ENCODE results near the gene GOLIM4. TPM values are rescaled to one million over a fixed set of nuclear protein-coding genes. Genes with fewer than 3 reads are reported as not detected.

Gene GOLIM4
- total and polyA plus RNA-seq, 3 donors from 2014 or later = 9.5 to 21.6 (median 20.1) TPM

GRCh38 chr3:168116279-168116678 is 20.6 kb upstream of the GOLIM4 start:
- Histone ChIP-seq H3K27ac (no peak overlapping the region), H3K27me3 (no peaks in the 10 kb centered on the region), H3K4me1 (no peaks in the 10 kb centered on the region), H3K9me3 (no peaks in the 10 kb centered on the region), H3K4me3 (no peak overlapping the region), H3K36me3 (ENCODE audit: low read depth, missing control alignments) (no peaks in the 10 kb centered on the region)
- intact Hi-C loops (cut with DNase I; ENCODE audit: low total_unique reads) = no loop called here
- peak; percentile 15 for DNase-seq
- no peak for TF ChIP-seq CTCF (IDR thresholded peaks at IDR 0.05)
- TF ChIP-seq POLR2A (IDR thresholded peaks at IDR 0.05) = no peak
- WGBS, 2 donors = 43 to 59% methylated on average over 4 of the region's 4 CpGs

GRCh38 chr3:168113848-168114247 is 18.1 kb upstream of the GOLIM4 start:
- intact Hi-C loops (cut with DNase I; ENCODE audit: low total_unique reads) = no loop called here
- Histone ChIP-seq H3K36me3 (ENCODE audit: low read depth, missing control alignments) (no peaks in the 10 kb centered on the region), H3K4me3 (no peak overlapping the region), H3K27ac (no peak overlapping the region), H3K27me3 (no peaks in the 10 kb centered on the region), H3K4me1 (no peaks in the 10 kb centered on the region), H3K9me3 (no peaks in the 10 kb centered on the region)
- no peak for DNase-seq
- TF ChIP-seq POLR2A (IDR thresholded peaks at IDR 0.05) (no peak), CTCF (IDR thresholded peaks at IDR 0.05) (no peak)
- WGBS, 2 donors = 70 to 98% methylated on average over 1 of the region's 1 CpG

- Histone ChIP-seq H3K4me1 (no peaks in the 10 kb centered on the region), H3K36me3 (ENCODE audit: low read depth, missing control alignments) (no peaks in the 10 kb centered on the region), H3K9me3 (no peaks in the 10 kb centered on the region), H3K27ac (no peak overlapping the region), H3K4me3 (no peak overlapping the region), H3K27me3 (no peaks in the 10 kb centered on the region)
- intact Hi-C loops (cut with DNase I; ENCODE audit: low total_unique reads) = no loop called here
- DNase-seq = no peak
- 77 to 88% methylated on average over 3 of the region's 3 CpGs for WGBS, 2 donors
- no peak for TF ChIP-seq CTCF (IDR thresholded peaks at IDR 0.05)
- TF ChIP-seq POLR2A (IDR thresholded peaks at IDR 0.05) = no peak
These were observed 17.2 kb upstream of the GOLIM4 start for GRCh38 chr3:168112894-168113293.

- TF ChIP-seq CTCF (IDR thresholded peaks at IDR 0.05) (no peak), POLR2A (IDR thresholded peaks at IDR 0.05) (no peak)
- Histone ChIP-seq H3K9me3 (no peaks in the 10 kb centered on the region), H3K36me3 (ENCODE audit: low read depth, missing control alignments) (no peaks in the 10 kb centered on the region), H3K4me1 (no peaks in the 10 kb centered on the region), H3K27me3 (no peaks in the 10 kb centered on the region), H3K4me3 (no peak overlapping the region), H3K27ac (no peak overlapping the region)
- intact Hi-C loops (cut with DNase I; ENCODE audit: low total_unique reads) = no loop called here
- DNase-seq = no peak
These were observed 8.6 kb upstream of the GOLIM4 start for GRCh38 chr3:168104361-168104760.

- no peak for DNase-seq
- 78 to 85% methylated on average over 4 of the region's 4 CpGs for WGBS, 2 donors
- H3K27me3 ChIP-seq = no peaks in the 10 kb centered on the region
- H3K4me1 ChIP-seq = no peaks in the 10 kb centered on the region
- no peak overlapping the region for H3K4me3 ChIP-seq
- H3K36me3 ChIP-seq (ENCODE audit: low read depth, missing control alignments) = no peaks in the 10 kb centered on the region
- no peak overlapping the region for H3K27ac ChIP-seq
- TF ChIP-seq CTCF (IDR thresholded peaks at IDR 0.05) (no peak), POLR2A (IDR thresholded peaks at IDR 0.05) (no peak)
- intact Hi-C loops (cut with DNase I; ENCODE audit: low total_unique reads) = no loop called here
- no peaks in the 10 kb centered on the region for H3K9me3 ChIP-seq
These were observed 7.1 kb upstream of the GOLIM4 start for GRCh38 chr3:168102735-168103410.

Data from testis (tissue), 3 donors.